Breast epithelium (tissue), 3 donors: ENCODE measurements around the gene HOXB1.
A peak's percentile ranks its signal among the peaks of the same experiment; 100 is the strongest.

Experiments used
- CTCF ChIP-seq, 3 donors: fragments of 450-650 bp; IDR thresholded peaks; one replicate each; pipeline ENCODE4 v1.5.1; 2016 to 2017; ENCODE audit warnings: antibody characterized with exemption in 3 of 3, mild to moderate bottlenecking in 3 of 3, moderate library complexity in 3 of 3
- POLR2A ChIP-seq: fragments of 450-650 bp; IDR thresholded peaks from one replicate; pipeline ENCODE4 v1.6.1; 2016; ENCODE audit warnings: antibody characterized with exemption, mild to moderate bottlenecking, moderate library complexity
- POLR2AphosphoS5 ChIP-seq, 3 donors: sonication (generic); formaldehyde crosslinking; IDR thresholded peaks; one replicate each; pipeline ENCODE4 v1.6.1; 2017; ENCODE audit warnings: antibody characterized with exemption in 3 of 3

GRCh38 chr17:48544349-48545021 lies 13.7 kb upstream of the HOXB1 start:
- TF ChIP-seq POLR2A = peak; percentile 20
- TF ChIP-seq POLR2AphosphoS5 (IDR thresholded peaks at IDR 0.05) = peak in 2 of 3 donors; percentile 21 to 37
- no peak for TF ChIP-seq CTCF (IDR thresholded peaks at IDR 0.05)
